ENCODE measurements around the gene AJUBA. TPM values are rescaled to one million over a fixed set of nuclear protein-coding genes. Genes with fewer than 3 reads are reported as not detected.

The AJUBA gene
- total and polyA plus RNA-seq, 2 of the 8 experiments (the other 6 are each of a cell fraction or from before 2014, with no cell fraction given): 33.1 to 46.0 TPM

DNA sequence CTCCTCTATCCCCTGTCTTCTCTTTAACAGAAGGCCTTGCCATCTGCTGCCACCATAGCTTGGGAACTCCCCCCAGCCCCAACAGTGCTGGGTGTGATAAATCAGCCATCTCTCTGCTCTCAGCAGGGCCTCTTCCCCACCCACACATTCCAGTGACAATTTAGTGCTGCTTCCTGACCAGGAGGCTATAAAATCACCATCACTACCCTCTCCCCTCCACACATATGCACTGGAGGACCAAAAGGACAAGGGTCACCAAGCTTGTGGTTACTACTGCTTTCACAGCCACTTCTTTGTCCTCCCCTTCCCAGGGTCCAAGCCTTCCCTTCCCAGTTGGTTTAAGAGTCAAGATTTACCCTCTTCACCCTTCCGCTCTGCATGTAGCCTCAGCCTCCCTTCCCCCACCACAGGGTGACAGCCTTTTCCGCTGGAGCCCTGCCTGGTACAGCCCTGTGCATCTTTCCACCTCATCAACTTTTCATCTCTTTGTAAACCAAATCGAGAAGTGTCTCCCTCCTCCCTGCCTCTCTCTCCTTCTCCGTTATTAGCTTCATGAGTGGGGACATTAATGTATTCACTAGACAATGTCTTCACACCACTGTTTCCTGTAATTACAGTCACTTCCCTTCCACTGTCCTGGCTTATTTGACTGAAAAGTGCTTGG is 42.9 kb upstream of the AJUBA start:
- Histone ChIP-seq H3K79me2 (ENCODE audit: control insufficient read depth in 1 of 2, insufficient read depth in 2 of 2, low read length in 2 of 2) (peaks cover 0 to 11% of the 10 kb centered on the region in 2 experiments; a peak in 2 of 4 replicates), H3K36me3 (ENCODE audit: control insufficient read depth in 2 of 4, insufficient read depth in 4 of 4, low read length in 3 of 4) (peaks cover 8 to 34% (median 22%) of the 10 kb centered on the region in 4 experiments; a peak in 7 of 8 replicates), H3K27me3 (replicated peaks in 1 of 4; ENCODE audit: control insufficient read depth in 3 of 4, extremely low read depth in 1 of 4, insufficient read depth in 3 of 4, low read length in 3 of 4) (no peaks in the 10 kb centered on the region), H3K4me2 (ENCODE audit: insufficient read depth in 1 of 2, low read depth in 2 of 2, low read length in 2 of 2) (no peak overlapping the region; a peak in 1 of 4 replicates), H2BK120ac (replicated peaks; ENCODE audit: low read depth, low read length) (no peak overlapping the region), H2BK12ac (ENCODE audit: low read depth, low read length) (no peak overlapping the region), H3K4me1 (replicated peaks in 1 of 4; ENCODE audit: control insufficient read depth in 3 of 4, insufficient read depth in 4 of 4, low read length in 3 of 4) (peaks cover 0 to 3% (median under 1%) of the 10 kb centered on the region in 4 experiments; a peak in 1 of 7 replicates), H3K79me1 (ENCODE audit: low read depth, low read length) (peaks cover 3% of the 10 kb centered on the region; the same call in 1 of the 2 replicates), H2BK5ac (ENCODE audit: low read depth, low read length) (no peak overlapping the region), H3K23ac (ENCODE audit: insufficient read length) (no peak overlapping the region), H4K8ac (ENCODE audit: extremely low read depth, insufficient read depth, low read length) (no peak overlapping the region), H3K4me3 (ENCODE audit: extremely low read depth in 1 of 4, insufficient read depth in 2 of 4, low read depth in 3 of 4, low read length in 4 of 4) (no peak overlapping the region), H3K56ac (replicated peaks; ENCODE audit: insufficient read length, low read depth, low read length) (no peak overlapping the region), H3K4ac (replicated peaks; ENCODE audit: insufficient read length, low read depth, low read length) (no peak overlapping the region), H3K14ac (ENCODE audit: insufficient read length) (no peak overlapping the region), H2BK15ac (ENCODE audit: low read length) (no peak overlapping the region), H3K9me3 (ENCODE audit: insufficient read depth in 2 of 2, low read depth in 1 of 2, low read length in 1 of 2) (no peaks in the 10 kb centered on the region), H4K91ac (replicated peaks; ENCODE audit: insufficient read length, low read length) (no peak overlapping the region), H4K5ac (ENCODE audit: insufficient read length, low read depth, low read length) (no peak overlapping the region), H4K20me1 (replicated peaks in 1 of 2; ENCODE audit: control insufficient read depth in 1 of 2, insufficient read depth in 2 of 2, low read length in 2 of 2) (peaks cover 2 to 6% of the 10 kb centered on the region in 2 experiments), H3K18ac (ENCODE audit: extremely low read depth, low read length) (no peak overlapping the region), H3K23me2 (ENCODE audit: low read depth, low read length) (no peaks in the 10 kb centered on the region), H3K9ac (replicated peaks in 1 of 4; ENCODE audit: extremely low read depth in 1 of 4, low read depth in 3 of 4, low read length in 3 of 4) (peak overlapping the region in 1 of 4 experiments; percentile 10; a peak in 2 of 7 replicates), H2BK20ac (ENCODE audit: low read length) (no peak overlapping the region), H3K27ac (ENCODE audit: low read depth, low read length) (no peak overlapping the region), H2AFZ (ENCODE audit: low read length) (no peak overlapping the region), H2AK5ac (ENCODE audit: low read depth, low read length) (no peak overlapping the region)
- ChIA-PET POLR2A (ENCODE audit: partially characterized antibody) (interaction anchor here (0.9 to 11.2 kb wide), 12 partner anchors 6 to 91 kb away, joined by 3 to 99 read pairs (median 4); partner anchors contain the start of gene PSMB5), CTCF (ENCODE audit: partially characterized antibody) (interaction anchor here (0.8 to 11.9 kb wide), 12 partner anchors 9 to 84 kb away, joined by 3 to 103 read pairs (median 7); partner anchors contain the start of genes AJUBA and PSMB11)
- FAIRE-seq (no peak), DNase-seq (ENCODE audit: low read depth in 1 of 2, low spot score in 2 of 2) (no peak)
- 86% methylated on average over 4 of the region's 4 CpGs; no CpG with 5 or more reads in 1 of the 2 experiments for WGBS, 2 experiments (ENCODE audit: extremely low coverage in 1 of 2, insufficient coverage in 1 of 2, insufficient read length in 1 of 2, insufficient replicate concordance in 2 of 2, low coverage in 1 of 2, low lambda C conversion rate in 2 of 2, missing lambda C conversion rate in 1 of 2)
- no peak for TF ChIP-seq SIRT6 (IDR thresholded peaks at IDR 0.05; ENCODE audit: low read length)
- TF ChIP-seq NANOG (IDR thresholded peaks at IDR 0.05; ENCODE audit: insufficient read depth, low read depth, low read length, poor library complexity, severe bottlenecking): no peak
- no peak for TF ChIP-seq SP1 (IDR thresholded peaks at IDR 0.05; ENCODE audit: low read depth, low read length)
- TF ChIP-seq YY1 (IDR thresholded peaks at IDR 0.05; ENCODE audit: low read depth, low read length): no peak
- TF ChIP-seq CBX5 (IDR thresholded peaks at IDR 0.05; ENCODE audit: low read depth, low read length): no peak
- no peak for TF ChIP-seq GABPA (IDR thresholded peaks at IDR 0.05; ENCODE audit: borderline replicate concordance, insufficient read depth, low read length)
- no peak for TF ChIP-seq EGR1 (IDR thresholded peaks at IDR 0.05; ENCODE audit: borderline replicate concordance, low read depth, low read length)
- TF ChIP-seq TAF1 (IDR thresholded peaks at IDR 0.05; ENCODE audit: low read depth, low read length): no peak
- no peak for TF ChIP-seq FOSL1 (IDR thresholded peaks at IDR 0.05; ENCODE audit: insufficient read depth, low read depth, low read length)
- no peak for TF ChIP-seq KDM4A (IDR thresholded peaks at IDR 0.05; ENCODE audit: low read depth, low read length, severe bottlenecking)
